ENCODE measurements around the gene ZNF487. TPM values are rescaled to one million over a fixed set of nuclear protein-coding genes. Genes with fewer than 3 reads are reported as not detected.
A peak's percentile ranks its signal among the peaks of the same experiment; 100 is the strongest.

Gene ZNF487
- total and polyA plus RNA-seq, 2 donors (not counting 1 experiment from before 2014, with no cell fraction given): 4.0 TPM

DNA sequence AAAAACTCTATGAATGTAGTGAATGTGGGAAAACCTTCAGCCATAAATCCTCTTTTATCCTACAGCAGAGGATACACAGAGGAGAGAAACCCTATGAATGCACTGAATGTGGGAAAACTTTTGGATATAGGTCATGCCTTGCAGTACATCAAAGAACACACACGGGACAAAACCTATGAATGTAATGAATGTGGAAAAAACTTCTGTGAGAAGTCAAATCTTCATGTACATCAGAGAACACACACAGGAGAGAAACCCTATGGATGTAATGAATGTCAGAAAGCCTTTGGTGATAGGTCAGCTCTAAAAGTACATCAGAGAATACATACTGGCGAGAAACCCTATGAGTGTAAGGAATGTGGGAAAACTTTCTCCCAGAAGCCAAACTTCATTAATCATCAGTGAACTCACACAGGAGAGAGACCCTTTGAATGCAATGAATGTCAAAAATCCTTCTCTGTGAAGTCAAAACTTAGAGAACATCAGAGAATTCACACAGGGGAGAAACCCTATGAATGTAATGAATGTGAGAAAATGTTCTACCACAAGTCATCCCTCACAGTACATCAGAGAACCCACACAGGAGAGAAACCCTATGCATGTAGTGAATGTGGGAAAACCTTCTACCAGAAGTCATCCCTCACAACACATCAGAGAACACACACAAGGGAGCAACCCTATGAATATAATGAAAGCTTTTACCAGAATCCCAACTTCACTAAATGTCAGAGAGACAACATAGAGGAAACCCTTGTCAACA, 45.6 kb downstream of the ZNF487 start:
- Histone ChIP-seq H3K4me2 (ENCODE audit: extremely low read depth, insufficient read depth, low read length) (no peak overlapping the region), H3K27ac (ENCODE audit: insufficient read depth, low read length) (no peak overlapping the region), H3K9me3 (ENCODE audit: control insufficient read depth, insufficient read depth, low read depth, low read length) (no peaks in the 10 kb centered on the region), H3K79me2 (ENCODE audit: control insufficient read depth, insufficient read depth, low read length) (no peaks in the 10 kb centered on the region), H2AFZ (ENCODE audit: low read length) (no peak overlapping the region), H3K27me3 (ENCODE audit: control insufficient read depth, insufficient read depth, low read length) (no peaks in the 10 kb centered on the region), H3K4me3 (replicated peaks in 1 of 4; ENCODE audit: control extremely low read depth in 1 of 4, insufficient read depth in 1 of 4, low read depth in 3 of 4, low read length in 4 of 4) (no peak overlapping the region), H3K4me1 (ENCODE audit: control insufficient read depth, extremely low read depth, insufficient read depth, low read length) (no peaks in the 10 kb centered on the region), H3K36me3 (ENCODE audit: control insufficient read depth, insufficient read depth, low read length) (no peaks in the 10 kb centered on the region), H4K20me1 (ENCODE audit: control insufficient read depth, extremely low read depth, insufficient read depth, low read length) (no peaks in the 10 kb centered on the region), H3K9ac (ENCODE audit: insufficient read depth, low read length) (no peak overlapping the region)
- no peak for TF ChIP-seq EZH2 (IDR thresholded peaks at IDR 0.05; ENCODE audit: low read length, missing control alignments)
- TF ChIP-seq CTCF (conservative IDR thresholded peaks at IDR 0.05 in 1 of 2, IDR thresholded peaks at IDR 0.05 in 1 of 2; ENCODE audit: low read depth in 1 of 2, low read length in 2 of 2): no peak
- DNase-seq (ENCODE audit: low read depth in 2 of 2): peak in 1 of 2 donors; percentile 2

GRCh38 chr10:43491855-43492254, 54.9 kb downstream of the ZNF487 start:
- no peak overlapping the region for H3K4me2 ChIP-seq (ENCODE audit: extremely low read depth, insufficient read depth, low read length)
- no peak for DNase-seq (ENCODE audit: low read depth in 2 of 2)
- TF ChIP-seq EZH2 (IDR thresholded peaks at IDR 0.05; ENCODE audit: low read length, missing control alignments): no peak
- TF ChIP-seq CTCF (conservative IDR thresholded peaks at IDR 0.05 in 1 of 2, IDR thresholded peaks at IDR 0.05 in 1 of 2; ENCODE audit: low read depth in 1 of 2, low read length in 2 of 2): no peak
- H3K9me3 ChIP-seq (ENCODE audit: control insufficient read depth, insufficient read depth, low read depth, low read length): no peaks in the 10 kb centered on the region
- no peaks in the 10 kb centered on the region for H3K4me1 ChIP-seq (ENCODE audit: control insufficient read depth, extremely low read depth, insufficient read depth, low read length)
- H3K9ac ChIP-seq (ENCODE audit: insufficient read depth, low read length): no peak overlapping the region
- no peaks in the 10 kb centered on the region for H3K79me2 ChIP-seq (ENCODE audit: control insufficient read depth, insufficient read depth, low read length)
- no peaks in the 10 kb centered on the region for H4K20me1 ChIP-seq (ENCODE audit: control insufficient read depth, extremely low read depth, insufficient read depth, low read length)
- H3K27me3 ChIP-seq (ENCODE audit: control insufficient read depth, insufficient read depth, low read length): no peaks in the 10 kb centered on the region
- H3K4me3 ChIP-seq (replicated peaks in 1 of 4; ENCODE audit: control extremely low read depth in 1 of 4, insufficient read depth in 1 of 4, low read depth in 3 of 4, low read length in 4 of 4): no peak overlapping the region
- H3K27ac ChIP-seq (ENCODE audit: insufficient read depth, low read length): no peak overlapping the region
- no peaks in the 10 kb centered on the region for H3K36me3 ChIP-seq (ENCODE audit: control insufficient read depth, insufficient read depth, low read length)
- no peak overlapping the region for H2AFZ ChIP-seq (ENCODE audit: low read length)

DNA sequence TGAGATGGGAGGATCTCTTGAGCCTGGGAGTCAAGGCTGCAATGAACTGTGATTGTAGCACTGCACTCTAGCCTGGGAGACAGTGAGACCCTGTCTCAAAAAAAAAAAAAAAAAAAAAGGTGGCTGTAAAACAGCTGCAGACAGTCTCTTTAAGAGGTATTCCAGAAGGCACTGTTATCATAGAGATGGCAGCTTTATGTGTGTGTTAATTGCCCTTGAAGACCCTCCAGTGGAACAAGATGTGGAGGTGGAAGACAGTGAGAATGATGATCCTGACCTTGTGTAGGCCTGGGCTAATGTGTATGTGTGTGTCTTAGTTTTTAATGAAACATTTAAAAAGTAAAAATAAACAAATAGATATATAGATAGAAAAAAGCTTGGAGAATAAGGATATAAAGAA, 66.0 kb downstream of the ZNF487 start:
- Histone ChIP-seq H2AFZ (ENCODE audit: low read length) (no peak overlapping the region), H4K20me1 (ENCODE audit: control insufficient read depth, extremely low read depth, insufficient read depth, low read length) (no peaks in the 10 kb centered on the region), H3K36me3 (ENCODE audit: control insufficient read depth, insufficient read depth, low read length) (no peaks in the 10 kb centered on the region), H3K27ac (ENCODE audit: insufficient read depth, low read length) (no peak overlapping the region), H3K27me3 (ENCODE audit: control insufficient read depth, insufficient read depth, low read length) (no peaks in the 10 kb centered on the region), H3K4me2 (ENCODE audit: extremely low read depth, insufficient read depth, low read length) (no peak overlapping the region), H3K9ac (ENCODE audit: insufficient read depth, low read length) (no peak overlapping the region), H3K79me2 (ENCODE audit: control insufficient read depth, insufficient read depth, low read length) (no peaks in the 10 kb centered on the region), H3K4me1 (ENCODE audit: control insufficient read depth, extremely low read depth, insufficient read depth, low read length) (no peaks in the 10 kb centered on the region), H3K4me3 (replicated peaks in 1 of 4; ENCODE audit: control extremely low read depth in 1 of 4, insufficient read depth in 1 of 4, low read depth in 3 of 4, low read length in 4 of 4) (no peak overlapping the region), H3K9me3 (ENCODE audit: control insufficient read depth, insufficient read depth, low read depth, low read length) (no peaks in the 10 kb centered on the region)
- TF ChIP-seq CTCF (conservative IDR thresholded peaks at IDR 0.05 in 1 of 2, IDR thresholded peaks at IDR 0.05 in 1 of 2; ENCODE audit: low read depth in 1 of 2, low read length in 2 of 2): no peak
- TF ChIP-seq EZH2 (IDR thresholded peaks at IDR 0.05; ENCODE audit: low read length, missing control alignments): no peak
- no peak for DNase-seq (ENCODE audit: low read depth in 2 of 2)
